GM23338 (cell line): ENCODE data around the gene GRK2. TPM values are rescaled to one million over a fixed set of nuclear protein-coding genes. Genes with fewer than 3 reads are reported as not detected.

Experiments used
- ATAC-seq: fragments of 200-7000 bp; cut with Tn5 transposase; 3 replicates; pipeline ENCODE4 v1.9.1; 2020
- DNase-seq: peaks from one replicate; pipeline ENCODE4 v3.0.0-alpha.2; 2015; ENCODE audit warnings: low spot score
- H2AFZ ChIP-seq: fragments of 200-600 bp; sonication (generic); 2 replicates; pipeline ENCODE4 v1.8.0; 2016; ENCODE audit warnings: antibody characterized with exemption, mild to moderate bottlenecking, moderate library complexity
- H3F3A ChIP-seq: fragments of 200-600 bp; sonication (generic); replicated peaks from 2 replicates; pipeline ENCODE4 v1.8.0; 2017; ENCODE audit warnings: antibody characterized with exemption, mixed run types, low read depth
- H3K27ac ChIP-seq: fragments of 200-600 bp; sonication (generic); 2 replicates; pipeline ENCODE4 v1.6.1; 2016; ENCODE audit warnings: low read depth
- H3K27me3 ChIP-seq: fragments of 200-600 bp; sonication (generic); 2 replicates; pipeline ENCODE4 v1.8.0; 2016; ENCODE audit warnings: mild to moderate bottlenecking, mixed run types, moderate library complexity; ENCODE audit not compliant: insufficient read depth
- H3K36me3 ChIP-seq: fragments of 200-600 bp; sonication (generic); 2 replicates; pipeline ENCODE4 v1.8.0; 2016; ENCODE audit warnings: mild to moderate bottlenecking; ENCODE audit not compliant: insufficient read depth
- H3K4me1 ChIP-seq: fragments of 200-600 bp; sonication (generic); 2 replicates; pipeline ENCODE4 v1.8.0; 2016; ENCODE audit warnings: mild to moderate bottlenecking, moderate library complexity; ENCODE audit not compliant: insufficient read depth
- H3K4me2 ChIP-seq: fragments of 200-600 bp; sonication (generic); 2 replicates; pipeline ENCODE4 v1.7.1; 2017; ENCODE audit warnings: mixed run types
- H3K4me3 ChIP-seq: fragments of 200-600 bp; sonication (generic); 2 replicates; pipeline ENCODE4 v1.6.1; 2016; ENCODE audit warnings: mixed run types
- H3K79me2 ChIP-seq: fragments of 200-600 bp; sonication (generic); replicated peaks from 2 replicates; pipeline ENCODE4 v1.8.0; 2017; ENCODE audit warnings: mild to moderate bottlenecking; ENCODE audit not compliant: insufficient read depth
- H3K9me2 ChIP-seq: fragments of 200-600 bp; sonication (generic); 2 replicates; pipeline ENCODE4 v1.8.0; 2017; ENCODE audit not compliant: insufficient read depth
- H4K20me1 ChIP-seq: fragments of 200-600 bp; sonication (generic); replicated peaks from 2 replicates; pipeline ENCODE4 v1.8.0; 2017; ENCODE audit warnings: mild to moderate bottlenecking; ENCODE audit not compliant: insufficient read depth
- H3K27ac Mint-ChIP-seq: 2 replicates; pipeline ENCODE4 v1.8.0; 2020; ENCODE audit warnings: inconsistent platforms, mild to moderate bottlenecking, moderate library complexity, mixed read lengths
- H3K27me3 Mint-ChIP-seq: 3 replicates; pipeline ENCODE4 v1.8.0; 2022; ENCODE audit warnings: low read depth, mild to moderate bottlenecking, moderate library complexity, mixed read lengths, inconsistent platforms; ENCODE audit not compliant: insufficient read depth, poor library complexity
- H3K36me3 Mint-ChIP-seq: 3 replicates; pipeline ENCODE4 v1.8.0; 2021; ENCODE audit warnings: low read depth, mild to moderate bottlenecking, inconsistent platforms, moderate library complexity, mixed read lengths
- H3K4me1 Mint-ChIP-seq: 3 replicates; pipeline ENCODE4 v1.8.0; 2020; ENCODE audit warnings: mild to moderate bottlenecking, inconsistent platforms, mixed read lengths
- H3K4me3 Mint-ChIP-seq: 3 replicates; pipeline ENCODE4 v1.8.0; 2021; ENCODE audit warnings: moderate library complexity, mild to moderate bottlenecking, inconsistent platforms, mixed read lengths
- H3K9me3 Mint-ChIP-seq: 3 replicates; pipeline ENCODE4 v1.8.0; 2020; ENCODE audit warnings: moderate library complexity, mild to moderate bottlenecking, inconsistent platforms, mixed read lengths
- CREB1 ChIP-seq: fragments of 250-450 bp; sonication (Bioruptor Pico); IDR thresholded peaks from 2 replicates; pipeline ENCODE4 v1.5.0; 2020; ENCODE audit warnings: low read depth, mild to moderate bottlenecking, moderate library complexity
- CTCF ChIP-seq, 2 experiments: fragments of 200-600 bp in 1 of 2; sonication (generic) in 1 of 2; conservative IDR thresholded peaks; 2 replicates each; pipeline versions ENCODE4 v1.5.1 to v1.6.1; 2016 to 2017; ENCODE audit warnings: antibody characterized with exemption in 2 of 2, low read depth in 2 of 2, mild to moderate bottlenecking in 2 of 2, moderate library complexity in 1 of 2
- EZH2 ChIP-seq: fragments of 200-600 bp; sonication (generic); IDR thresholded peaks from one replicate; pipeline ENCODE4 v1.8.0; 2017; ENCODE audit warnings: antibody characterized with exemption, mild to moderate bottlenecking, low read depth; ENCODE audit not compliant: unreplicated experiment
- EZH2phosphoT487 ChIP-seq: fragments of 200-600 bp; sonication (generic); IDR thresholded peaks from one replicate; pipeline ENCODE4 v1.8.1; 2018; ENCODE audit warnings: antibody characterized with exemption; ENCODE audit not compliant: unreplicated experiment
- JUNB ChIP-seq: IDR thresholded peaks from one replicate; pipeline ENCODE4 v1.6.1; 2016; ENCODE audit warnings: antibody characterized with exemption; ENCODE audit not compliant: unreplicated experiment
- NANOG ChIP-seq: IDR thresholded peaks from 2 replicates; pipeline ENCODE4 v1.6.1; 2016; ENCODE audit warnings: antibody characterized with exemption, borderline replicate concordance
- POLR2AphosphoS5 ChIP-seq: IDR thresholded peaks from 2 replicates; pipeline ENCODE4 v1.6.1; 2016; ENCODE audit warnings: antibody characterized with exemption, low read depth
- STAT1 ChIP-seq: IDR thresholded peaks from one replicate; pipeline ENCODE4 v1.6.1; 2016; ENCODE audit warnings: antibody characterized with exemption; ENCODE audit not compliant: unreplicated experiment
- ZNF114 ChIP-seq: fragments of 250-450 bp; sonication (Bioruptor Pico); IDR thresholded peaks from 2 replicates; pipeline ENCODE4 v1.5.0; 2020; ENCODE audit warnings: mild to moderate bottlenecking, moderate library complexity
- ZNF331 ChIP-seq: fragments of 250-450 bp; sonication (Bioruptor Pico); IDR thresholded peaks from 2 replicates; pipeline ENCODE4 v1.5.0; 2020; ENCODE audit warnings: low read depth, mild to moderate bottlenecking, moderate library complexity
- ZNF462 ChIP-seq: fragments of 250-450 bp; sonication (Bioruptor Pico); IDR thresholded peaks from 2 replicates; pipeline ENCODE4 v1.5.0; 2020; ENCODE audit warnings: mild to moderate bottlenecking, moderate library complexity
- polyA plus RNA-seq: library from polyadenylated mRNA; unstranded; fragments of >200 nt; fragmentation: Nextera tagmentation; extraction: Ambion mirVana; gene quantifications from 2 replicates; pipeline ENCODE4 v1.2.1, GENCODE V29; 2016
- total RNA-seq: library from RNA; depleted of rRNA; stranded (reverse); fragments of >200 nt; shearing (Covaris generic); gene quantifications from 2 replicates; pipeline ENCODE4 v1.2.3, GENCODE V29; 2014
- TF ChIP-seq, protein P1 (sequence below): IDR thresholded peaks from one replicate; pipeline ENCODE4 v1.6.1; 2018; ENCODE audit warnings: antibody characterized with exemption; ENCODE audit not compliant: unreplicated experiment
- TF ChIP-seq, protein P2 (sequence below): IDR thresholded peaks from 2 replicates; pipeline ENCODE4 v1.6.1; 2016; ENCODE audit warnings: antibody characterized with exemption

GRK2 gene
- total and polyA plus RNA-seq, 2 experiments from 2014 or later: 19.5 to 72.5 TPM

DNA sequence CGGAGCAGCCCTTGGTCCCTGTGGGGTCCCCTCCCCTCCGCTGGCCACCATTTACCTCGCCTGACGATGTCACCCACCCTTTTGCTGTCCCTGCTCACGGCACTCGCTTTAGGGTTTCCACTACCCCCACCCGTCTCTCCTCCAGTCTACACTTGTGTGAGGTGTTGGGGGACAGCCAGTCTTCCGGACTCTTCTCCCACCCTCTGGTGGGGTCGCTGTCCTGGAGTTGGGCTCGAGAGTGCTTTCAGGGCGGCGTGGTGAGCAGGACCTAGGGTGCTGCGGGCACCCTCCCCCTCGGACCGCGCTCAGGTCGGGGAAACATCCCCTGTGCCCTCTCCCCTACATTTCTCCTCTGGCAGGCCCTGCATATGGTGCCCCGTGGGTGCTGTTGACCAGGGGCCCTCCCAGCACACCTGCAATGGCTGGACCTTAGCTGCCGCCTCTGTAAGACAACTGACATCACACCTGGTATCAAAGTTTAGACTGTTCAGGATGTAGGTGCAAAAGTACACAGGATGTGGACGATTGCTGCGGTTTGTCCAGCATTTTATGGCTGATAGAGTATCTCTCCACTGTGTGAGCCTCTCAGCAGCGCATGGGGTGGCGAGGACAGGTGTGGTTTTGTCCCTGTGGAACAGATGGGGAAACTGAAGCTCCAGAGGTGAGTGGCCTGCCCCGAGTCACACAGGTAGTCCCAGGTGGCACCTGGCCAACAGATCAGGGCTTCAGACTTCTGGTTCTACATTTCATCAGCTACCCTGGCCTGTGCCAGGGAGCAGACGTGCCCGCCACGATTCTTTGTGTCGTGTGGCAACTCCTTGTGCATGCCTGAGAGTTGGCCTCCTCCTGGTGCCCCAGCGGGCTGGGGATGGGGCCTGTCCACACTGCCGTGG is 1.2 kb downstream of the GRK2 start:
- Histone ChIP-seq H3K9me2 (no peaks in the 10 kb centered on the region), H3K79me2 (peaks cover 54% of the 10 kb centered on the region), H3K4me3 (peak overlapping the region; percentile 92), H3K4me1 (peaks cover 25% of the 10 kb centered on the region), H3K4me2 (peak overlapping the region; percentile 97), H4K20me1 (peaks cover 17% of the 10 kb centered on the region; the same call in 1 of the 2 replicates), H3K27ac (no peak overlapping the region), H3F3A (peaks cover 18% of the 10 kb centered on the region), H2AFZ (peak overlapping the region; percentile 38; the same call in 1 of the 2 replicates), H3K27me3 (no peaks in the 10 kb centered on the region), H3K36me3 (peaks cover 3% of the 10 kb centered on the region; the same call in 1 of the 2 replicates)
- ATAC-seq: no peak
- Mint-ChIP-seq H3K27me3 (peaks cover 14% of the 10 kb centered on the region), H3K4me3 (peak overlapping the region; percentile 95), H3K9me3 (no peaks in the 10 kb centered on the region), H3K36me3 (peaks cover 15% of the 10 kb centered on the region; the same call in 2 of the 3 replicates), H3K27ac (no peak overlapping the region), H3K4me1 (peaks cover 61% of the 10 kb centered on the region)
- TF ChIP-seq NANOG (no peak), EZH2 (no peak), JUNB (no peak), ZNF462 (CRISPR knock-in tag) (no peak), ZNF114 (no peak), ZNF331 (no peak), CREB1 (CRISPR knock-in tag) (no peak), EZH2phosphoT487 (no peak), CTCF (conservative IDR thresholded peaks at IDR 0.05; ENCODE audit: low read depth in 2 of 2) (no peak), STAT1 (no peak), POLR2AphosphoS5 (no peak)
- TF ChIP-seq, protein P1, sequence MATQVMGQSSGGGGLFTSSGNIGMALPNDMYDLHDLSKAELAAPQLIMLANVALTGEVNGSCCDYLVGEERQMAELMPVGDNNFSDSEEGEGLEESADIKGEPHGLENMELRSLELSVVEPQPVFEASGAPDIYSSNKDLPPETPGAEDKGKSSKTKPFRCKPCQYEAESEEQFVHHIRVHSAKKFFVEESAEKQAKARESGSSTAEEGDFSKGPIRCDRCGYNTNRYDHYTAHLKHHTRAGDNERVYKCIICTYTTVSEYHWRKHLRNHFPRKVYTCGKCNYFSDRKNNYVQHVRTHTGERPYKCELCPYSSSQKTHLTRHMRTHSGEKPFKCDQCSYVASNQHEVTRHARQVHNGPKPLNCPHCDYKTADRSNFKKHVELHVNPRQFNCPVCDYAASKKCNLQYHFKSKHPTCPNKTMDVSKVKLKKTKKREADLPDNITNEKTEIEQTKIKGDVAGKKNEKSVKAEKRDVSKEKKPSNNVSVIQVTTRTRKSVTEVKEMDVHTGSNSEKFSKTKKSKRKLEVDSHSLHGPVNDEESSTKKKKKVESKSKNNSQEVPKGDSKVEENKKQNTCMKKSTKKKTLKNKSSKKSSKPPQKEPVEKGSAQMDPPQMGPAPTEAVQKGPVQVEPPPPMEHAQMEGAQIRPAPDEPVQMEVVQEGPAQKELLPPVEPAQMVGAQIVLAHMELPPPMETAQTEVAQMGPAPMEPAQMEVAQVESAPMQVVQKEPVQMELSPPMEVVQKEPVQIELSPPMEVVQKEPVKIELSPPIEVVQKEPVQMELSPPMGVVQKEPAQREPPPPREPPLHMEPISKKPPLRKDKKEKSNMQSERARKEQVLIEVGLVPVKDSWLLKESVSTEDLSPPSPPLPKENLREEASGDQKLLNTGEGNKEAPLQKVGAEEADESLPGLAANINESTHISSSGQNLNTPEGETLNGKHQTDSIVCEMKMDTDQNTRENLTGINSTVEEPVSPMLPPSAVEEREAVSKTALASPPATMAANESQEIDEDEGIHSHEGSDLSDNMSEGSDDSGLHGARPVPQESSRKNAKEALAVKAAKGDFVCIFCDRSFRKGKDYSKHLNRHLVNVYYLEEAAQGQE: no peak
- TF ChIP-seq, protein P2, sequence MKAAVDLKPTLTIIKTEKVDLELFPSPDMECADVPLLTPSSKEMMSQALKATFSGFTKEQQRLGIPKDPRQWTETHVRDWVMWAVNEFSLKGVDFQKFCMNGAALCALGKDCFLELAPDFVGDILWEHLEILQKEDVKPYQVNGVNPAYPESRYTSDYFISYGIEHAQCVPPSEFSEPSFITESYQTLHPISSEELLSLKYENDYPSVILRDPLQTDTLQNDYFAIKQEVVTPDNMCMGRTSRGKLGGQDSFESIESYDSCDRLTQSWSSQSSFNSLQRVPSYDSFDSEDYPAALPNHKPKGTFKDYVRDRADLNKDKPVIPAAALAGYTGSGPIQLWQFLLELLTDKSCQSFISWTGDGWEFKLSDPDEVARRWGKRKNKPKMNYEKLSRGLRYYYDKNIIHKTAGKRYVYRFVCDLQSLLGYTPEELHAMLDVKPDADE: no peak
- DNase-seq: no peak
